T1000 (cell line): ENCODE results near the gene COG3.

Source experiments
- DNase-seq: peaks from one replicate; lab custom pipeline; 2025; ENCODE audit warnings: mixed read lengths; lab: John Stamatoyannopoulos, UW

Gene COG3

GRCh38 chr13:45506811-45507210 is 42.1 kb downstream of the COG3 start:
- DNase-seq = no peak

DNA sequence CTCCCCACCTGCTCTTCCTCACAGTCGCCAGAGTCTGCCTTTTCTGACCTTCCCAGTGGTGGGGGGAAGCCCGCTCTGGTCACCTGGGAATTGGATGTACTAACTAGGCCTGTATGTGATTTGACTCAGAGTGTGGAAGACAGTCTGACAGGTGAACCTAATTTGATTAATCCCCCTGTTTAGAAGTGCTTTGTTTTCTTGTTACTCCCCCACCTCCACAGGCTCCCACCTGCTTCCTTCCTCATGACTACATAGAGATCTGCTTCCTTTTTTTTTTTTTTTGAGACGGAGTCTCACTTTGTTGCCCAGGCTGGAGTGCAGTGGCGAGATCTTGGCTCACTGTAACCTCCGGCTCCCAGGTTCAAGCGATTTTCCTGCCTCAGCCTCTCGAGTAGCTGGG is 44.0 kb downstream of the COG3 start:
- DNase-seq = no peak

- no peak for DNase-seq
Observed at GRCh38 chr13:45510672-45511071, 45.9 kb downstream of the COG3 start.

DNA sequence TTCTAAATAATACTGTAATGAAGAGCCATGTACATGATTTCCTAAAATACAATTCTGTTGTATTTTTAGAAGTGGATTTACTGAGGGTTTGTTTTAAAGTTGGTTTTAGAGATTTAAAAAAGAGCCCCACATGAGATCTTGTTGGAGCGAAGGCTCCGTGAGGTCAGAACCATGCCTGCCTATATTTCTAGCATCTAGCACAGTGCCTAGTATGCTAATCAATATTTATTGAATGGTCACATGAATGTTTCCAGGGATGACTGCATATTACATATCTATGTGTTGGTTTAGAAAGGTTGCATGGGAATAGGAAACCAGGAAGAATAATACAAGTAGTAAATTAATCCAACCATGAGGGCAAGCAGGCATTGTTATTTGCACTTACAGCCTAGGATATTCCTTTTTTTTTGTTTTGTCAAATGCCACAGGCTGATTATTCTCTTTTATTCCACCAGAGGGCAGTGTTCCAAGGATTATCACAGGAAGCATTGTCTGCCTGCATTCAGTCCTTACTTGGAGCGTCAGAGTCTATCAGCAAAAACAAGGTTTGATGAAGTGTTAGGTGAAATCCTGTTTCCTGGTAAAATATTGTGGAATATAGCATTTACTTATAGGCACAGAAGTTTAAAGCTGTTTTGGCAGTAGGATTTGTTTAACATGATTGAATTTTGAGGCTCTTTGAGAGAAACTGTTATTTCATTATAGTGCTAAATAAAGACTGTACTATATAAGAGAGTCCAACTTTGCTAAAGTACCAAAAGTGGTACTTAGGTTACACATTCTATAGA is 46.8 kb downstream of the COG3 start:
- DNase-seq = no peak

DNA sequence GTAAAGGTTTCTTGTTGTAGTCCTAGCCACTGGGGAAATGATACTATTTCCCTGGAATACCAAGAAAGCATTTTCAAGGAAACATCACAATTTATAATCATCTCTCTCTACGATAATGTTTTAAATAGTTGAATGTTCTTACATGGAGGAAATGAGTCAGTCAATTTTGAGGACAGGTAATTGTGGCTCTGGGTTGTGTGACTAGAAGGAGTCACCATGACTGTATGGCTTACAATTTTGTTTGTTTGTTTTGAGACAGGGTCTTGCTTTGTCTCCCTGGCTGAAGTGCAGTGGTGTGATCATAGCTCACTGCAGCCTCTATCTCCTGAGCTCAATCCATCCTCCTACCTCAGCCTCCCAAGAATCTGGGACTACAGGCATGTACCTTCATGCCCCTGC is 47.4 kb downstream of the COG3 start:
- no peak for DNase-seq

DNA sequence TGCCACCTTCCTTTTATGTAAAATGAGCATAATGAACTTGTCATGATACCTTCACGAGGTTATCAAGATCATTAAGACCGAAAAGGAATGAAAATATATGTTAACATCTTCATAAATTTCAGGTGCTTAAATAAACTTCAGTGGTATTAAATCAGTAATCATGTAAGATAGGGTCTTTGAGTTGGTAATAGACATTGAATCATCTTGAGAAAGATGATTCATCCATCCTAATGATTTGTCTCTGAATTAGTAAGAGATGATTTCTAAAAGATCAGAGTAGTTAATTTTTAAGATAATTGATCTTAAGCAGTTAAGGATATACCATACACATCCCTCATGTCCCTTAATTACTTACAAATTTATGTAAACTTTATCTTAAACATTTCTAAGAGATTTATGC is 52.0 kb downstream of the COG3 start:
- DNase-seq = no peak

GRCh38 chr13:45518525-45519245 is 53.9 kb downstream of the COG3 start:
- no peak for DNase-seq

- DNase-seq = no peak
Observed at GRCh38 chr13:45519493-45519892, 54.8 kb downstream of the COG3 start.

DNA sequence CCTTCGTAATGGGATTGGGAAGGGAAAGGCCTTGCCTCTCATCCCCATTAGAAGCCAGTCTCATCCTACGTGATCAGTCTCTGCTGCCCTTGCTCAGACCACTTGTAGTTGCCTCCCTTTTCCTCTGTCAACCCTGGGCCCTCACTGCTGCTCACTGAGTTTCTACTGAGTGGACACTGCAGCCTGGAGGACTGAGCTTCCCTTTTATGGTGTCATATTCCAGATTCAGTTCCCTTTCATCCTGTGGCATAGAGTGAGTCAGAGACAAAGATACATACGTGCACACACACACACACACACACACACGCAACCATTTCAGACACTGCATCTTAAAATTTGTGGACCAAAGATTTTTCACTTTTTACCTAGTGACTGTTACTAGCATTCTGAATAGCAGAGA is 56.6 kb downstream of the COG3 start:
- DNase-seq = no peak

DNA sequence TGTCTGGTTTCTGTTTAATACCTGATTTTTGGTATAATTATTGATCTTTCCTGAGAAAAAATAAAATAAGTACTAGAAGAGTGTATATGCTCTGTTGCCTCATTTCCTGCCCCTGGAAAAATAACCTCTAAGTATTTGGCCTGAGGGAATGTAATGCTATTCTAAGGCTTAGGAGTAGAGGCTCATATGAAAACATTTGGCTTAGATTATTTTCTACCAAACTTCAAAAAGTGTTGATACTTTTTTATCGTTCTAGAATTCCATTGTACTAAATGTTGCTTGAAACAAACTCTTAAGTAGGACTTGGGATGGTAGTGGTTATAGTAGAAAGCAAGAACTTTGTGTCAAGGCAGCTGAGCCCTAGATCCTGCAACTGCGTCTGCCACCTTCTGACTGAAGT is 57.8 kb downstream of the COG3 start:
- no peak for DNase-seq

GRCh38 chr13:45527699-45528462 is 63.1 kb downstream of the COG3 start:
- DNase-seq = no peak

GRCh38 chr13:45529758-45530157 is 65.0 kb downstream of the COG3 start:
- DNase-seq = no peak

DNA sequence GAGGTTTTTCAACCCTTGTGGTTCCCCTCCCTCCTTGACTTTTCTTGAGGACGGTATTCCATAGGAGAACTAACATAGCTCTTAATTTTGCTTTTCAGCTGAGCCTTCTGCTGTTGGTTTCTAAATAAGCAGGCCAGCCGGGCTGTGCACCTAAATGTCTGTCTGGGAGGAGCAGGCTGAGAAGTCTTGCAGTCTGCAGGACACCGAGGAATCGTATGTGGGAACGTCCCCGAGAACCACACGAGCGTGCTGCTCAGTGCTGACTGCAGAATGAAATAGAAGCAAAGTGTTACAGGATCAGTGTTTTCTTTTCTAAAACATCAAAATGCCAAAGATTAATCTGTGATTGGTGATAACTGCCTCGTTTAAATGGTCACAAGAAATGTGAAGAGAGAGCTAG is 69.9 kb downstream of the COG3 start:
- no peak for DNase-seq

GRCh38 chr13:45536224-45536623 is 71.5 kb downstream of the COG3 start:
- DNase-seq = no peak

GRCh38 chr13:45537516-45537915 is 72.8 kb downstream of the COG3 start:
- no peak for DNase-seq

DNA sequence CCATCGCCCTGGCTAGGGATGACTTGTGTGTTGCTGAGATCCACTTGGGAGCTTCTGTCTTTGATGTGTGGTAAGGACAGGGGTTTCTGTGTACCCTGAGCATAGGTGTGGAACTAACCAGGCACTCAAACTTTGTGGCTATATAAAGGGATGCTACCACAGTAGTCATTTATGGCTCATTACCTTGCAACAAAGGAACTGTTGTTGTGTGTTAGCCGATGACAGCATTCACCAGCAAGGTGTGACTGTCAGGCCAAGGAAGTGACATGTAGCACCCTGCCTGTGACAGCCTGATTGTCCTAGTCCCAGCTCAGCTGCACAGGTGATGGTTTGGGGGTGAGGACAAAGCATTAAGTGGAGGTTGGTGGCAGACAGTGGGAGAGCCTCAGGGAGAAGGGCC is 73.6 kb downstream of the COG3 start:
- DNase-seq = no peak

DNA sequence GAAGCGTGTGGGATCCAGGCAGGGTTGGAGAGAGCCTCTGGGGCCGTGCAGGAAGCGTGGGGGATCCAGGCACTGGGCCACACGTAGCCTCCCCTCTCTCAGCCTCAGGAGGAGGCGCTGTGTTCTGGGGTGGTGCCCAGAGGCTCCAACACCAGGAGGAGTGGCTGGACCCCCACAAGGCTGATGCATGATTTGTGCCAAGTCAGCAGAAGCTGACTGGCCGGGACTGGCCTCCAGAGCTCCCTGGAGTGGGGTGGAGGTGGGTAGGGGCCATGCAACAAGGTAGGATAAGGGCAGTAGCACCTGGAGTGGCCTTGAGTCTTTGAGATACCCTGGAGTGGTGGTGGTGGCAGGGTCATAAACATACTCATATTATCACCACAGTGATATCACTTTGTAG is 75.5 kb downstream of the COG3 start:
- no peak for DNase-seq

DNA sequence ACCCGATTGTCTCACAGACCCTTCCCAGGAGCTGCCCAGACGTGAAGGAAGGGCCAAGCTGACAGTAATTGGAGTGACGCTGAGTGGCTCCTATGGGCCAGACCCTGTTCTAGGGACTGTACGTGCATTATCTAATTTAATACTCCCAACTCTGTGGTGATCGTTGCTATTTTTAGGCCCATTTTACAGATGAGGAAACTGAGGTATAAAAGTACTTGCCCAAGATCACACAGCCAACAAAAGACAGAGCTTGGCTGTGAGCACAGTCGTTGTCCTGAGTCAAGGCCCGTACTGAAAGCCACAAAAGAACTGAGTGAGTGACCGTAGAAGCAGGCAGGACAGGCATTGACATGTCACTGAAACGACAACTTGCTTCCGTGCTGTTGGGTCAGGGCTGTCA is 76.1 kb downstream of the COG3 start:
- DNase-seq = no peak

- DNase-seq = no peak
Observed at GRCh38 chr13:45541806-45542205, 77.1 kb downstream of the COG3 start.

DNA sequence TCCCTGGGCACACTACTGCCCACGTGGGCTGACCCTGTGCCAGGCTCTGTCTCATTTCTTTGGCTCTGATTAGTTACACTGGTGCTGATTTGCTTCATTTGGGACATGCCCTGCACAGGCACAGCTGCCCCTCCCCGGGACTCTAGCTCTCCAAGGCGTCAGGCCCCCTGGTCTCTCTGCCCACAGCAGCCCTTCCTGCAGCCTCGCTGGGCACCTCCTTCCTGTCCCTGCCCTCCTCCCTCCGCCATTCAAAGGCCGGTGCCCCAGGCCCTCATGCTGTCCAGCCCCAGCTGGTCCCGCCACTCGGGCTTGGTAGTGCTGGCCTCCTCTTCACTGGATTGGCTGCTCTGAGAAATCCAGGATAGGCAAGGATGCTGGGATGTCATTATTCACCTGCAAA is 77.7 kb downstream of the COG3 start:
- DNase-seq = no peak

GRCh38 chr13:45542878-45543277 is 78.1 kb downstream of the COG3 start:
- DNase-seq = no peak

DNA sequence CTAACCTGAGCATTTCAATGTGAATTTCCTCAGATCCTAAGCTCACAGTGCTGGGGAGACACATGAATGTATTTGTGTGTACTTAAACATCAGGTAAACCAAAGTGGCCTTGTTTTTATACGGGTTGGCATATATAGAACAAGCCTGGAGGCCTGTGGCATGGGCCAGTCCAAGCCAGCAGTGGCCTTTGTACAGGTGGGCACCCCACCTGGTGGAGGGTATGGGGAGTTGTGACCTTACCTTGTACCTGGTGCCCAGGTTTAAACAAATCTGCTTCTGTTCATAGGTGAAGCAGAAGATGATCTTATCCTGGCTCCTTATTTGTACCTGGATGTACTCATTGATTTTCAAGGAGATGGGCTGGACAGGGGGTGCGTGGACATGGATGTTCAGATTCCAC is 79.8 kb downstream of the COG3 start:
- no peak for DNase-seq
